ENCODE measurements around the gene TMEM30A. TPM values are rescaled to one million over a fixed set of nuclear protein-coding genes. Genes with fewer than 3 reads are reported as not detected.
A peak's percentile ranks its signal among the peaks of the same experiment; 100 is the strongest.

The TMEM30A gene
- total RNA-seq, 2 experiments from 2014 or later, result 39.7 to 39.9 TPM

DNA sequence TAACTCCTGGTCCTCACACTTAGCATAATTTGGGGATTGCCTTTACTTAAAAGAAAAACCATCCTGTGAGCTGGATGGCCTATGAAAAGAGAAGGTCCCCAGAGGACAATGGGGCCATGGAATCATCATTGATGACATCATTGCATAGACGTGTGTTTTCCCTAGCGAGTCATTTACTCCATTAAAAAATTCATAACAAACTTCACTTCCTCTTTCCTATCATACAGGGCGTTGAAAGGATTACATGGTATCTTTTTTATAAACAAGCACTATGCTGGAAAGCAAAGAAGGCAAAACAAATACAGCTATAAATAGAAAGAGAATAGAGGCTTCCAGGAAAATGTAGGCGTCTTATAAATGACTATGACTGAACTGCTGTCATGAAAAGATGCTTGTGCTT, 67.4 kb downstream of the TMEM30A start:
- Mint-ChIP-seq H3K9me3 (no peaks in the 10 kb centered on the region), H3K36me3 (ENCODE audit: low read depth) (no peaks in the 10 kb centered on the region), H3K4me1 (ENCODE audit: low read depth) (peaks cover 6% of the 10 kb centered on the region), H3K4me3 (no peak overlapping the region), H3K27ac (no peak overlapping the region), H3K27me3 (peaks cover 24% of the 10 kb centered on the region)
- TF ChIP-seq, protein P1, sequence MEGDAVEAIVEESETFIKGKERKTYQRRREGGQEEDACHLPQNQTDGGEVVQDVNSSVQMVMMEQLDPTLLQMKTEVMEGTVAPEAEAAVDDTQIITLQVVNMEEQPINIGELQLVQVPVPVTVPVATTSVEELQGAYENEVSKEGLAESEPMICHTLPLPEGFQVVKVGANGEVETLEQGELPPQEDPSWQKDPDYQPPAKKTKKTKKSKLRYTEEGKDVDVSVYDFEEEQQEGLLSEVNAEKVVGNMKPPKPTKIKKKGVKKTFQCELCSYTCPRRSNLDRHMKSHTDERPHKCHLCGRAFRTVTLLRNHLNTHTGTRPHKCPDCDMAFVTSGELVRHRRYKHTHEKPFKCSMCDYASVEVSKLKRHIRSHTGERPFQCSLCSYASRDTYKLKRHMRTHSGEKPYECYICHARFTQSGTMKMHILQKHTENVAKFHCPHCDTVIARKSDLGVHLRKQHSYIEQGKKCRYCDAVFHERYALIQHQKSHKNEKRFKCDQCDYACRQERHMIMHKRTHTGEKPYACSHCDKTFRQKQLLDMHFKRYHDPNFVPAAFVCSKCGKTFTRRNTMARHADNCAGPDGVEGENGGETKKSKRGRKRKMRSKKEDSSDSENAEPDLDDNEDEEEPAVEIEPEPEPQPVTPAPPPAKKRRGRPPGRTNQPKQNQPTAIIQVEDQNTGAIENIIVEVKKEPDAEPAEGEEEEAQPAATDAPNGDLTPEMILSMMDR (IDR thresholded peaks at IDR 0.05), result no peak
- ChIA-PET POLR2A (interaction anchor here (0.9 kb wide), 1 partner anchor 12 kb away, joined by 4 read pairs; the partner anchor contains the start of gene COL12A1), CTCF (interaction anchor here (1.3 to 2.5 kb wide), 3 partner anchors 8 to 15 kb away, joined by 4 to 12 read pairs (median 6); no protein-coding TSS in a partner anchor)
- DNase-seq (no peak), ATAC-seq (no peak)
- intact Hi-C loops (cut with micrococcal nuclease), result no loop called here

DNA sequence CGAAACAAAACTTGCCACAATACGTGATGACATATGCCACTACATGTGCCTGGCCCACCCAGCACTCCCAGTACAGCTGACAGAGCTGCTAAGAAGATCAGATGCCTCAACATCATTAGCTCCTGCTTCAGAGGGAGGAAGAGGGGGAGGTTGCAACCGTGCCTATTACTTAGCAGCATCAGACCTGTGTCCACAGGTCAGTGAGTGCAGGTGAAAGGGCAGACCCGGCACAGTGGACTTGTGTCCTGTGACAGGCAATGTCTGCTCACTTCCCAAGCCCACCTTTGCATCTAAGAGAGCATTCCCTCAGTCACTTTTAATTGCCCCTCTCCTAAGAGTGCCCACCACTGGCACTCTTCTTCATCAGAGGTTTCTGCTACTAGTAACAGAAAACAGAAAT, 69.3 kb downstream of the TMEM30A start:
- DNase-seq (no peak), ATAC-seq (no peak)
- no peak overlapping the region for H3K27ac Mint-ChIP-seq
- H3K36me3 Mint-ChIP-seq (ENCODE audit: low read depth), result no peaks in the 10 kb centered on the region
- no peak overlapping the region for H3K4me3 Mint-ChIP-seq
- peaks cover 6% of the 10 kb centered on the region for H3K4me1 Mint-ChIP-seq (ENCODE audit: low read depth)
- H3K27me3 Mint-ChIP-seq, result peaks cover 29% of the 10 kb centered on the region
- H3K9me3 Mint-ChIP-seq, result no peaks in the 10 kb centered on the region
- ChIA-PET CTCF (interaction anchor here (0.6 to 2.4 kb wide), 2 partner anchors 13 to 180 kb away, joined by 3 to 6 read pairs; no protein-coding TSS in a partner anchor), POLR2A (no interaction called here)
- TF ChIP-seq, protein P1 (IDR thresholded peaks at IDR 0.05), result no peak
- intact Hi-C loops (cut with micrococcal nuclease), result no loop called here

DNA sequence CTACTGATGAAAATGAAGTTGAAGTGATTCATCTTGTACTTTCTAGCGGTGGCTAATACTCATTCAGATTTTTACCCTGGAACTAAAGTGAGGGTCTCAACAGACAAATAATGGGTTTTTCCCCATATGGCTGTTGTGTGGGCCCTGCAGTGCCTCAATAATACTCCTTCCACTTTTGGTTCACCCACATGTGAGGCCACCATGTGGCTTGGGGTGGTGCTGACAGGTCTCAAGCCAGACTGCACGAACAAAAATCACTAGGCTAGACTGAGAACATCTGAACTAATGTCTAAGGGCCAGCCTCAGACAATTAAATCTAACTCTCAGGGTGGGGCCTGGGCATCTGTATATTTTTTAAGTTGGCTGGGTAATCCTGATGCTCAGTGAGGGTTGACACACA, 70.9 kb downstream of the TMEM30A start:
- Mint-ChIP-seq H3K9me3 (no peaks in the 10 kb centered on the region), H3K27me3 (peaks cover 40% of the 10 kb centered on the region), H3K27ac (no peak overlapping the region), H3K4me3 (no peak overlapping the region), H3K4me1 (ENCODE audit: low read depth) (peaks cover 10% of the 10 kb centered on the region), H3K36me3 (ENCODE audit: low read depth) (no peaks in the 10 kb centered on the region)
- ATAC-seq (peak; percentile 58), DNase-seq (peak; percentile 44)
- ChIA-PET CTCF (interaction anchor here (1.0 kb wide), 1 partner anchor 1481 kb away, joined by 4 read pairs; no protein-coding TSS in a partner anchor), POLR2A (interaction anchor here (0.6 kb wide), 1 partner anchor 244 kb away, joined by 4 read pairs; no protein-coding TSS in a partner anchor)
- TF ChIP-seq, protein P1 (IDR thresholded peaks at IDR 0.05), result no peak
- intact Hi-C loops (cut with micrococcal nuclease), result no loop called here

DNA sequence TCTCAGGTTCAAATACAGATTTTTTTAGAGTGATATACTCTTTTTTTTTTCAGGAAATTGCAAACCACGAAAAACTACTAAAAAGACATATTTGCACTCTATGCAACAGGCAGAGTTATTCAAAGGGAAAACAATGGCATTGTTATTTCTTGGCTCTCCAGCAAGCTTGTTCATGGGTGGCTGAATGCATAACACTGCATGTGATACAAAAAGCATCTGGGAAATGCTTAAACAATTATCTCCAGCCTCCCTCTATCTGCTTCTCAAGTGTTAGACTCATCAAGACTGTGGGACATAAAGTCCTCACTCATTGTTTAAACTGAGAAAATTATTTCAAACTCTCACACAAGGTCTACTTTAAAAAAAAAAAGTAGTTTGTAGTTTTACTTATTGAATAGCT, 71.5 kb downstream of the TMEM30A start:
- H3K27me3 Mint-ChIP-seq, result peaks cover 45% of the 10 kb centered on the region
- TF ChIP-seq, protein P1 (IDR thresholded peaks at IDR 0.05), result no peak
- H3K4me1 Mint-ChIP-seq (ENCODE audit: low read depth), result peaks cover 16% of the 10 kb centered on the region
- ChIA-PET CTCF (interaction anchor here (1.0 kb wide), 1 partner anchor 1480 kb away, joined by 4 read pairs; no protein-coding TSS in a partner anchor), POLR2A (interaction anchor here (0.6 kb wide), 1 partner anchor 244 kb away, joined by 4 read pairs; no protein-coding TSS in a partner anchor)
- no peak overlapping the region for H3K4me3 Mint-ChIP-seq
- no peaks in the 10 kb centered on the region for H3K36me3 Mint-ChIP-seq (ENCODE audit: low read depth)
- H3K27ac Mint-ChIP-seq, result no peak overlapping the region
- ATAC-seq (no peak), DNase-seq (no peak)
- H3K9me3 Mint-ChIP-seq, result no peaks in the 10 kb centered on the region
- intact Hi-C loops (cut with micrococcal nuclease), result no loop called here

DNA sequence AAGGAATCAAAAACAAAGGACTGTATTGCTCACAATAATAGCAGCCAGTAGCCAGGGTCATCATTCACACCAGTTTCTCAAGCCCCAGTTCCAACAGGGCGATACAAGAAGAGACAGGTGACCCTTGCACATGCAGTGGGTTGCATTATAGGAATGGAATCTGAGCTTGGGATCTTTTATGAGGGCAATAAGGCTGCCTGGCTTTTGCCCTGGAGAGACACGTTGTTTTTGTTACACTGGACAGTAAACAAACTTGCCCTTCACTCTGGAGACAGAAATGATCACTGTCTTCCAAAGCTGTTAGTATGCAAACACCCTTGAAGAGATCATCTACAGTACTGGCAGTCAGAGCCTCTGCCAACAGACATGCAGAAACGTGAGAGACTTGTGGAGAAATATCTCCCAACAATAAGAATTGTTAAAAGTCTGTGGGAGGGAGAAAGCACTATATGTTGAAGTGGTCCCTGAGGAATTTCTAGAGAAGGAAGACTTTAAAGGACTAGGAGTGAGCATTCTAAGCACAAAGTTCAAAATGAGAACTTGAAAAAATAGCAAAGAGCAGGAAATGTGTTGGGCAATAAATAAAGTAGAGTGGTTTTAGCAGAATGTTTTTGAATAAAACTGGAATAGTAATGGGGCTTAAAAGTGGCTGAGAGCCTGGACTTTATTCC, 72.5 kb downstream of the TMEM30A start:
- TF ChIP-seq, protein P1 (IDR thresholded peaks at IDR 0.05), result no peak
- intact Hi-C loops (cut with micrococcal nuclease), result no loop called here
- Mint-ChIP-seq H3K4me1 (ENCODE audit: low read depth) (peaks cover 20% of the 10 kb centered on the region), H3K27me3 (peaks cover 50% of the 10 kb centered on the region), H3K4me3 (no peak overlapping the region), H3K27ac (no peak overlapping the region), H3K36me3 (ENCODE audit: low read depth) (no peaks in the 10 kb centered on the region), H3K9me3 (no peaks in the 10 kb centered on the region)
- DNase-seq (no peak), ATAC-seq (no peak)
- POLR2A ChIA-PET, result no interaction called here
- CTCF ChIA-PET, result interaction anchor here (0.6 to 5.5 kb wide), 17 partner anchors 9 to 1479 kb away, joined by 3 to 55 read pairs (median 4); partner anchors contain the start of gene COX7A2

Measured in activated CD8-positive, alpha-beta T cell treated with anti-CD3 and anti-CD28 coated beads for 36 hours (primary cell).